K562 (cell line): ENCODE measurements around the gene HS3ST4. TPM values are rescaled to one million over a fixed set of nuclear protein-coding genes. Genes with fewer than 3 reads are reported as not detected.

Source experiments
- ATAC-seq: fragments of 200-7000 bp; cut with Tn5 transposase; 3 replicates; pipeline ENCODE4 v1.9.1; 2020; ENCODE audit warnings: moderate library complexity
- BruUV-seq: library from RNA; stranded (reverse); fragments of 400-500 nt; replicated peaks from 2 replicates; lab custom pipeline; 2021; lab: Mats Ljungman, UMichigan
- CTCF ChIA-PET: fragments of 300-600 bp; formaldehyde crosslinking; extraction: SDS; loops from one replicate; lab custom pipeline; 2021; ENCODE audit warnings: low intra/inter-chr PET ratio; lab: Yijun Ruan, JAX
- POLR2A ChIA-PET: fragments of 300-600, 350-650 bp; sonication (Branson Sonifier 250); formaldehyde crosslinking; extraction: SDS; loops from one replicate; lab custom pipeline; 2021; ENCODE audit warnings: antibody characterized with exemption, inconsistent platforms; lab: Yijun Ruan, JAX
- DNase-seq, 4 experiments: peaks; one replicate each; pipeline versions ENCODE4 v3.0.0 to v3.0.0-alpha.2; 2011 to 2018; ENCODE audit warnings: low spot score in 3 of 4, mixed read lengths in 3 of 4; ENCODE audit errors: extremely low read depth in 1 of 4
- FAIRE-seq: peaks from 2 replicates; lab custom pipeline; 2011; peaks lifted over from hg19 to GRCh38; lab: Jason Lieb, UNC
- H2AFZ ChIP-seq: 2 replicates; pipeline ENCODE4 v1.6.0; 2011; ENCODE audit warnings: low read depth, low read length, control low read depth, inconsistent platforms
- H3K27ac ChIP-seq: fragments of 200-600 bp; 3 replicates; pipeline ENCODE4 v1.8.0; 2011; ENCODE audit warnings: low read depth, mild to moderate bottlenecking, control low read depth, inconsistent platforms, low read length, moderate library complexity, mixed read lengths; ENCODE audit errors: extremely low read depth
- H3K27me3 ChIP-seq, 2 experiments: fragments of 300-600 bp in 1 of 2; 2 replicates in 1 of 2; 3 replicates in 1 of 2; pipeline versions ENCODE4 v1.6.0 to v1.8.0; 2011; ENCODE audit warnings: inconsistent platforms in 2 of 2, low read length in 2 of 2, mild to moderate bottlenecking in 1 of 2, mixed read lengths in 1 of 2, moderate library complexity in 1 of 2; ENCODE audit not compliant: control insufficient read depth in 2 of 2, insufficient read depth in 2 of 2
- H3K36me3 ChIP-seq: fragments of 300-600 bp; 3 replicates; pipeline ENCODE4 v1.8.0; 2011; ENCODE audit warnings: mild to moderate bottlenecking, low read length, inconsistent platforms; ENCODE audit not compliant: control insufficient read depth, insufficient read depth
- H3K4me1 ChIP-seq, 2 experiments: fragments of 200-600 bp in 1 of 2; replicated peaks in 1 of 2; 2 replicates in 1 of 2; 3 replicates in 1 of 2; pipeline versions ENCODE4 v1.5.1 to v1.8.0; 2011; ENCODE audit warnings: inconsistent platforms in 2 of 2, low read length in 2 of 2, mild to moderate bottlenecking in 1 of 2, mixed read lengths in 1 of 2, moderate library complexity in 1 of 2; ENCODE audit not compliant: control insufficient read depth in 2 of 2, insufficient read depth in 2 of 2
- H3K4me2 ChIP-seq: 2 replicates; pipeline ENCODE4 v1.6.1; 2011; ENCODE audit warnings: low read length, control low read depth, inconsistent platforms, mixed read lengths; ENCODE audit not compliant: insufficient read depth
- H3K4me3 ChIP-seq: fragments of 200-600 bp; sonication (generic), shearing (Covaris generic); 2 replicates; pipeline ENCODE4 v1.5.1; 2016; ENCODE audit warnings: control low read depth, inconsistent platforms
- H3K79me2 ChIP-seq: fragments of 200-600 bp; 3 replicates; pipeline ENCODE4 v1.8.0; 2011; ENCODE audit warnings: low read length, inconsistent platforms; ENCODE audit not compliant: control insufficient read depth, insufficient read depth
- H3K9ac ChIP-seq, 2 experiments: 2 replicates each; pipeline versions ENCODE4 v1.6.0 to v1.6.1; 2011; ENCODE audit warnings: low read depth in 2 of 2, low read length in 2 of 2, control low read depth in 1 of 2, inconsistent platforms in 1 of 2, mild to moderate bottlenecking in 1 of 2, mixed read lengths in 1 of 2; ENCODE audit not compliant: insufficient read depth in 1 of 2
- H3K9me1 ChIP-seq: one replicate; pipeline ENCODE4 v1.6.0; 2011; ENCODE audit warnings: inconsistent platforms, mild to moderate bottlenecking, low read length, moderate library complexity; ENCODE audit not compliant: control insufficient read depth, insufficient read depth
- H3K9me3 ChIP-seq: replicated peaks from 2 replicates; pipeline ENCODE4 v1.5.1; 2011; ENCODE audit warnings: low read depth, low read length, inconsistent platforms; ENCODE audit not compliant: control insufficient read depth, insufficient read depth
- H4K20me1 ChIP-seq: replicated peaks from 2 replicates; pipeline ENCODE4 v1.6.1; 2011; ENCODE audit warnings: low read length, inconsistent platforms, mixed read lengths; ENCODE audit not compliant: control insufficient read depth, insufficient read depth
- CBX2 ChIP-seq: fragments of 200-600 bp; sonication (generic); IDR thresholded peaks from one replicate; pipeline ENCODE4 v1.6.1; 2012; ENCODE audit warnings: mild to moderate bottlenecking, low read length, inconsistent platforms; ENCODE audit not compliant: insufficient read depth, poor library complexity, severe bottlenecking
- COPS2 ChIP-seq: fragments of 450-650 bp; conservative IDR thresholded peaks from 2 replicates; pipeline ENCODE4 v1.6.1; 2016; ENCODE audit warnings: mild to moderate bottlenecking, moderate library complexity
- CREB1 ChIP-seq, 2 experiments: sonication (generic) in 1 of 2; formaldehyde crosslinking in 1 of 2; IDR thresholded peaks; 2 replicates each; pipeline versions ENCODE4 v1.6.1 to v1.8.0; 2012 to 2022; ENCODE audit warnings: inconsistent platforms in 1 of 2, mild to moderate bottlenecking in 1 of 2, missing genetic modification reagents in 1 of 2, moderate library complexity in 1 of 2
- FOXJ3 ChIP-seq: sonication (generic); formaldehyde crosslinking; IDR thresholded peaks from 2 replicates; pipeline ENCODE4 v1.4.0; 2020; ENCODE audit warnings: mild to moderate bottlenecking, missing genetic modification reagents
- HMGN3 ChIP-seq: IDR thresholded peaks from 2 replicates; pipeline ENCODE4 v1.6.1; 2011; ENCODE audit warnings: borderline replicate concordance, low read depth, mild to moderate bottlenecking, mixed read lengths, low read length; ENCODE audit not compliant: insufficient read length; ENCODE audit errors: extremely low read depth
- HNRNPLL ChIP-seq: fragments of 200-400 bp; formaldehyde crosslinking; IDR thresholded peaks from 2 replicates; pipeline ENCODE4 v1.6.1; 2017; ENCODE audit warnings: low read length, low read depth, mild to moderate bottlenecking; ENCODE audit not compliant: poor library complexity, severe bottlenecking
- LEF1 ChIP-seq: fragments of 450-650 bp; IDR thresholded peaks from 2 replicates; pipeline ENCODE4 v1.6.1; 2016; ENCODE audit warnings: mild to moderate bottlenecking
- SMC3 ChIP-seq: conservative IDR thresholded peaks from 2 replicates; pipeline ENCODE4 v1.6.1; 2011; ENCODE audit warnings: low read depth, low read length, improper control_type of control experiment; ENCODE audit not compliant: insufficient read depth
- TAL1 ChIP-seq: fragments of 450-650 bp; IDR thresholded peaks from 2 replicates; pipeline ENCODE4 v1.6.1; 2016; ENCODE audit warnings: mild to moderate bottlenecking
- ZBTB11 ChIP-seq, 3 experiments: fragments of 200-800 bp in 1 of 3; fragments of 250-450 bp in 1 of 3; fragments of 450-650 bp in 1 of 3; sonication (Bioruptor Pico) in 1 of 3; sonication (Bioruptor generic) in 1 of 3; formaldehyde crosslinking in 1 of 3; IDR thresholded peaks; 2 replicates each; pipeline versions ENCODE4 v1.6.1 to v1.8.0; 2016 to 2022; ENCODE audit warnings: mild to moderate bottlenecking in 2 of 3, missing genetic modification characterization in 2 of 3, missing compliant biosample characterization in 1 of 3, moderate library complexity in 1 of 3
- ZFP1 ChIP-seq: fragments of 450-650 bp; formaldehyde crosslinking; IDR thresholded peaks from 2 replicates; pipeline ENCODE4 v1.4.0; 2020; ENCODE audit warnings: mild to moderate bottlenecking, mixed read lengths
- ZNF197 ChIP-seq: fragments of 200-800 bp; sonication (Bioruptor generic); IDR thresholded peaks from 2 replicates; pipeline ENCODE4 v1.6.1; 2016; ENCODE audit warnings: low read depth, missing genetic modification characterization, missing compliant biosample characterization
- WGBS: fragments of 100-300 bp; shearing (Covaris generic); methylation state at CpG from one replicate; pipeline ENCODE4 v1.1.6; 2016; ENCODE audit warnings: low coverage, mixed read lengths; ENCODE audit not compliant: insufficient coverage; ENCODE audit errors: missing lambda C conversion rate; 5-methylcytosine and 5-hydroxymethylcytosine counted together
- in situ Hi-C: fragments of 300-500 bp; cut with MboI; formaldehyde crosslinking; loops from 4 replicates; pipeline ENCODE4 v1.15.0; 2018; ENCODE audit warnings: inconsistent platforms, mixed read lengths
- intact Hi-C: fragments of 100-400 bp; cut with micrococcal nuclease; formaldehyde crosslinking; loops from 2 replicates; pipeline ENCODE4 v1.14.2; 2022
- polyA plus RNA-seq, 8 experiments: library from polyadenylated mRNA; depleted of rRNA in 4 of 8; stranded (reverse) in 5 of 8; unstranded in 3 of 8; fragments of >200 nt; fragmentation: Nextera tagmentation in 2 of 8; fragmentation: Illumina TruSeq in 1 of 8; extraction: Ambion mirVana in 2 of 8; extraction: Trizol in 1 of 8; gene quantifications; 2 replicates each; pipeline versions ENCODE4 v1.2.1 to v1.2.3, GENCODE V29; 2011 to 2014; ENCODE audit warnings: inconsistent platforms in 1 of 8, missing spikeins in 1 of 8
- total RNA-seq, 7 experiments: library from RNA; depleted of rRNA in 6 of 7; stranded (reverse); fragments of >200 nt in 6 of 7; fragmentation: Illumina TruSeq in 2 of 7; extraction: Trizol in 2 of 7; gene quantifications; 2 replicates each; pipeline versions ENCODE4 v1.2.1 to v1.2.3, GENCODE V29; 2011 to 2021; ENCODE audit warnings: low replicate concordance in 1 of 7
- TF ChIP-seq, protein P1 (sequence below): fragments of 250-450 bp; sonication (Bioruptor Pico); IDR thresholded peaks from 2 replicates; pipeline ENCODE4 v1.8.0; 2022; ENCODE audit warnings: inconsistent platforms
- TF ChIP-seq, protein P2 (sequence below): fragments of 250-450 bp; sonication (Bioruptor Pico); IDR thresholded peaks from 2 replicates; pipeline ENCODE4 v1.6.1; 2021; ENCODE audit warnings: mild to moderate bottlenecking
- TF ChIP-seq, protein P3 (sequence below): fragments of 250-450 bp; sonication (Bioruptor Pico); IDR thresholded peaks from 2 replicates; pipeline ENCODE4 v1.8.0; 2022; ENCODE audit warnings: inconsistent platforms, mild to moderate bottlenecking, moderate library complexity, borderline replicate concordance

The HS3ST4 gene
- total and polyA plus RNA-seq, 9 of the 15 experiments (the other 6 are each of a cell fraction or from before 2014, with no cell fraction given): not detected

- BruUV-seq: no TSS peak
- Histone ChIP-seq H2AFZ (no peak overlapping the region), H3K4me1 (no peaks in the 10 kb centered on the region), H3K4me3 (no peak overlapping the region), H3K36me3 (no peaks in the 10 kb centered on the region), H3K9ac (no peak overlapping the region), H3K27me3 (no peaks in the 10 kb centered on the region), H3K27ac (no peak overlapping the region), H3K4me2 (no peak overlapping the region), H3K9me1 (no peaks in the 10 kb centered on the region), H3K9me3 (no peaks in the 10 kb centered on the region), H4K20me1 (no peaks in the 10 kb centered on the region), H3K79me2 (no peaks in the 10 kb centered on the region)
- ATAC-seq (no peak), FAIRE-seq (no peak), DNase-seq (no peak)
- ChIA-PET CTCF (no interaction called here), POLR2A (no interaction called here)
- in situ Hi-C loops (no loop called here), intact Hi-C loops (no loop called here)
- 6% methylated on average over 2 of the region's 2 CpGs for WGBS
- TF ChIP-seq, protein P1, sequence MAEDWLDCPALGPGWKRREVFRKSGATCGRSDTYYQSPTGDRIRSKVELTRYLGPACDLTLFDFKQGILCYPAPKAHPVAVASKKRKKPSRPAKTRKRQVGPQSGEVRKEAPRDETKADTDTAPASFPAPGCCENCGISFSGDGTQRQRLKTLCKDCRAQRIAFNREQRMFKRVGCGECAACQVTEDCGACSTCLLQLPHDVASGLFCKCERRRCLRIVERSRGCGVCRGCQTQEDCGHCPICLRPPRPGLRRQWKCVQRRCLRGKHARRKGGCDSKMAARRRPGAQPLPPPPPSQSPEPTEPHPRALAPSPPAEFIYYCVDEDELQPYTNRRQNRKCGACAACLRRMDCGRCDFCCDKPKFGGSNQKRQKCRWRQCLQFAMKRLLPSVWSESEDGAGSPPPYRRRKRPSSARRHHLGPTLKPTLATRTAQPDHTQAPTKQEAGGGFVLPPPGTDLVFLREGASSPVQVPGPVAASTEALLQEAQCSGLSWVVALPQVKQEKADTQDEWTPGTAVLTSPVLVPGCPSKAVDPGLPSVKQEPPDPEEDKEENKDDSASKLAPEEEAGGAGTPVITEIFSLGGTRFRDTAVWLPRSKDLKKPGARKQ (CRISPR knock-in tag): no peak
- TF ChIP-seq ZBTB11 (CRISPR knock-in tag; IDR thresholded peaks at IDR 0.05): no peak
- TF ChIP-seq HNRNPLL: no peak
- TF ChIP-seq TAL1: no peak
- TF ChIP-seq CREB1 (IDR thresholded peaks at IDR 0.05): no peak
- TF ChIP-seq CREB1 (CRISPR knock-in tag; IDR thresholded peaks at IDR 0.05): no peak
- no peak for TF ChIP-seq LEF1
- TF ChIP-seq HMGN3: no peak
- TF ChIP-seq ZFP1: no peak
- TF ChIP-seq SMC3: no peak
- no peak for TF ChIP-seq ZNF197 (CRISPR knock-in tag)
- TF ChIP-seq, protein P2, sequence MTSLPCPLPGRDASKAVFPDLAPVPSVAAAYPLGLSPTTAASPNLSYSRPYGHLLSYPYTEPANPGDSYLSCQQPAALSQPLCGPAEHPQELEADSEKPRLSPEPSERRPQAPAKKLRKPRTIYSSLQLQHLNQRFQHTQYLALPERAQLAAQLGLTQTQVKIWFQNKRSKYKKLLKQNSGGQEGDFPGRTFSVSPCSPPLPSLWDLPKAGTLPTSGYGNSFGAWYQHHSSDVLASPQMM (CRISPR knock-in tag): no peak
- TF ChIP-seq CBX2: no peak
- TF ChIP-seq, protein P3, sequence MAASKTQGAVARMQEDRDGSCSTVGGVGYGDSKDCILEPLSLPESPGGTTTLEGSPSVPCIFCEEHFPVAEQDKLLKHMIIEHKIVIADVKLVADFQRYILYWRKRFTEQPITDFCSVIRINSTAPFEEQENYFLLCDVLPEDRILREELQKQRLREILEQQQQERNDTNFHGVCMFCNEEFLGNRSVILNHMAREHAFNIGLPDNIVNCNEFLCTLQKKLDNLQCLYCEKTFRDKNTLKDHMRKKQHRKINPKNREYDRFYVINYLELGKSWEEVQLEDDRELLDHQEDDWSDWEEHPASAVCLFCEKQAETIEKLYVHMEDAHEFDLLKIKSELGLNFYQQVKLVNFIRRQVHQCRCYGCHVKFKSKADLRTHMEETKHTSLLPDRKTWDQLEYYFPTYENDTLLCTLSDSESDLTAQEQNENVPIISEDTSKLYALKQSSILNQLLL: no peak
- TF ChIP-seq COPS2: no peak
- TF ChIP-seq FOXJ3 (CRISPR knock-in tag): no peak
Measured at GRCh38 chr16:26087091-26087490, 395.3 kb downstream of the HS3ST4 start.
